ENCODE results near the gene TP53BP2.

Gene TP53BP2

GRCh38 chr1:223756806-223757700 is 88.7 kb downstream of the TP53BP2 start:
- TF ChIP-seq CTCF (conservative IDR thresholded peaks at IDR 0.05) (no peak), ZFX (IDR thresholded peaks at IDR 0.05) (no peak)
- H3K27ac ChIP-seq, result no peak overlapping the region

GRCh38 chr1:223755992-223756775 is 89.6 kb downstream of the TP53BP2 start:
- H3K27ac ChIP-seq, result no peak overlapping the region
- no peak for TF ChIP-seq CTCF (conservative IDR thresholded peaks at IDR 0.05)
- no peak for TF ChIP-seq ZFX (IDR thresholded peaks at IDR 0.05)

GRCh38 chr1:223755432-223755792 is 90.3 kb downstream of the TP53BP2 start:
- no peak overlapping the region for H3K27ac ChIP-seq
- TF ChIP-seq ZFX (IDR thresholded peaks at IDR 0.05) (no peak), CTCF (conservative IDR thresholded peaks at IDR 0.05) (no peak)

GRCh38 chr1:223754681-223755431 is 90.9 kb downstream of the TP53BP2 start:
- TF ChIP-seq CTCF (conservative IDR thresholded peaks at IDR 0.05) (no peak), ZFX (IDR thresholded peaks at IDR 0.05) (no peak)
- no peak overlapping the region for H3K27ac ChIP-seq

- TF ChIP-seq CTCF (conservative IDR thresholded peaks at IDR 0.05) (no peak), ZFX (IDR thresholded peaks at IDR 0.05) (no peak)
- no peak overlapping the region for H3K27ac ChIP-seq
These were observed 92.8 kb downstream of the TP53BP2 start for GRCh38 chr1:223752721-223753515.

GRCh38 chr1:223751696-223752095 is 94.1 kb downstream of the TP53BP2 start:
- TF ChIP-seq CTCF (conservative IDR thresholded peaks at IDR 0.05) (no peak), ZFX (IDR thresholded peaks at IDR 0.05) (no peak)
- no peak overlapping the region for H3K27ac ChIP-seq

Data from C4-2B (cell line).